ENCODE results near the gene DGUOK. TPM values are rescaled to one million over a fixed set of nuclear protein-coding genes. Genes with fewer than 3 reads are reported as not detected.

The DGUOK gene
- total RNA-seq, 1 donor from 2014 or later, result 52.3 TPM

GRCh38 chr2:73888388-73888787, 38.3 kb upstream of the DGUOK start:
- H3K4me1 ChIP-seq, result no peaks in the 10 kb centered on the region
- TF ChIP-seq CTCF (IDR thresholded peaks at IDR 0.05), result no peak
- no peak for TF ChIP-seq POLR2AphosphoS5 (IDR thresholded peaks at IDR 0.05; ENCODE audit: insufficient read depth in 1 of 2, low read depth in 1 of 2)
- no peak for TF ChIP-seq POLR2A (IDR thresholded peaks at IDR 0.05)
- no peak overlapping the region for H3K27ac ChIP-seq

DNA sequence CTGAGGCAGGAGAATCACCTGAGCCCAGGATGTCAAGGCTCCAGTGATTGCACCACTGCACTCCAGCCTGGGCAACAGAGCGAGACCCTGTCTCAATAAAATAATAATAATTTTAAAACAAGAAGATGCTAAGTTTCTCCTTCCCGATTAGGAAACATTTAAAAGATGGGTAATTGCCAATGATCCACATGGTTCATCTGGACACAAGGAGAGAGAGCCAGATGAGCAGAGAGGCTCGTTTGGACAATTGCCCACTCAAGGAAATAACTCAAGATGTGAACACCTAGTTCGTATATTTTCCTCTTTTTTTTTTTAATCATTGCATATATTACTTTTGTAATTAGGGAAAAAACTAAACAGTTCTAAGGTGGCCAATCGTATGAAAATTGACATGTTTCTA, 37.5 kb upstream of the DGUOK start:
- no peak overlapping the region for H3K27ac ChIP-seq
- H3K27me3 ChIP-seq, result no peaks in the 10 kb centered on the region
- no peak for TF ChIP-seq POLR2A (IDR thresholded peaks at IDR 0.05)
- intact Hi-C loops (cut with DNase I), result no loop called here
- no peak for DNase-seq (ENCODE audit: extremely low spot score in 2 of 2)
- no peaks in the 10 kb centered on the region for H3K9me3 ChIP-seq
- H3K36me3 ChIP-seq, result no peaks in the 10 kb centered on the region
- H3K4me3 ChIP-seq, result no peak overlapping the region
- no peaks in the 10 kb centered on the region for H3K4me1 ChIP-seq

More at GRCh38 chr2:73888388-73888787, 38.3 kb upstream of the DGUOK start:
- no peak for DNase-seq (ENCODE audit: extremely low spot score in 2 of 2)
- H3K9me3 ChIP-seq, result no peaks in the 10 kb centered on the region
- H3K4me3 ChIP-seq, result no peak overlapping the region
- no peaks in the 10 kb centered on the region for H3K36me3 ChIP-seq
- intact Hi-C loops (cut with DNase I), result no loop called here
- no peaks in the 10 kb centered on the region for H3K27me3 ChIP-seq

DNA sequence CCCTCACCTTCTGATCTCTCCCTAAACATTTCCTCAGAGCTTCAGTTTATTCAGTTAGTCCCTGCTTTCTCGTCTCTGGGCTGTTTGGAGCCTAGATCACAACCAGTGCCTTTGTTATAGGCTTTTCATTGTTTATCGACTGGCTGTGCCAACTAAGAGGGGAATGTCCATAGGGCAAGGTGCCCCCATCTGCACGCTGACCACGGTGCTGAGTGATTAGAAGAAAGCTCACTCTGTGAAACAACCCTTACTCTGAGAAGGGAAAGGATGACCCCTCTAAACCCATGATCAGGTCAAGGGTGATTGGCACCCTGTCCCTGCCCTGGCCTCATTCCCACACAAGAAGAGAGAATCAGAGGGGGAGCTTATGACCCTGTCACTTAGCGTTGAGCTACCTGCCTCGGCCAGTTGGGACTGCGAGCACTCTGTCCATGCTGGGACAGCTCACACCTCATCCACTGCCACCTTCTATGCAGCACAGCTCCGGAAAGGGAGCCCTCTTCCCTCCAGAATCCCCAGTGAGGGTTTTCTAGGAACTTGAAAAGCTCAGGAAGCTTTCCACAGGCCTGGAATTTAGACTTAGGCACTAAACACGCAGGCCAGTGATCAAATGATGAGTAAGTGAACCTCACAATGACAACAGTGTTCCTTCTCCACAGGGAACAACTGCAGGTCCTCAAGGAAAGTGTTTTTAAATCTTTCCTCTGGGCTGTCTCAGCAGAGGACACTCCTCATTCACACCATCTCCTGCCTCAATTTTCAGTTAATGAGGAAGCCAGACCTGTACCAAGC, 36.2 kb upstream of the DGUOK start:
- Histone ChIP-seq H3K9me3 (no peaks in the 10 kb centered on the region), H3K27ac (peak overlapping the region; percentile 46), H3K4me3 (no peak overlapping the region), H3K36me3 (no peaks in the 10 kb centered on the region), H3K27me3 (no peaks in the 10 kb centered on the region), H3K4me1 (no peaks in the 10 kb centered on the region)
- DNase-seq (ENCODE audit: extremely low spot score in 2 of 2), result no peak
- TF ChIP-seq POLR2AphosphoS5 (IDR thresholded peaks at IDR 0.05; ENCODE audit: insufficient read depth in 1 of 2, low read depth in 1 of 2) (no peak), CTCF (IDR thresholded peaks at IDR 0.05) (no peak), POLR2A (IDR thresholded peaks at IDR 0.05) (no peak)
- intact Hi-C loops (cut with DNase I), result no loop called here

DNA sequence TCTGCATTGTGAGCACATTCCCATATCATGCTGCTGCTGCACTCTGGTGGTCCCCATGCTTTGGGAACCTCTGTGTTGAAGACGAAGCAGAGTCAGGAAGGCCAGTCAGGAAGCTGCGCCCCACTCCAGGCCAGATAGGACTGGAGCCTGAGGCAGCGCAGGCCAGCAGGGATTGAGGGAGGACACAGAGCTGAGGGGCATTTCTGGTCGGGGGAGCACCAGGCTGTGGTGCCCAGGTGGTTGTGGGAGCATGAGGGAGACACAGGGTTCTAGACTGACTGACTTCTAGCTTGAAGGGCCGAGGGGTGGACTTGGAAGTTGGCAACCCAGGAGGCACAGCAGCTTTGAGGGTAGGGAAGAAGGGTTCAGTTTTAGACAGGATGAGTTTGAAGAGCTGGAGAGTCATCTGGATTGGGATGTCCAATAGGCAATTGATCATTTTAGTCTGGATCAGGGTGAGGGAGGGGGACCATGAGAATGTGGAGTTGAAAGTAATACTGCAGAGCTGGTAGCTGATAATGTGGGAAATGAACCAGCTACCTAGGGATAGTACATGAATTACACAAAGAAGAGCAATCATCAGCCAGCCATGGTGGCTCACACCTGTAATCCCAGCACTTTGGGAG, 35.3 kb upstream of the DGUOK start:
- intact Hi-C loops (cut with DNase I), result no loop called here
- TF ChIP-seq POLR2AphosphoS5 (IDR thresholded peaks at IDR 0.05; ENCODE audit: insufficient read depth in 1 of 2, low read depth in 1 of 2), result no peak
- TF ChIP-seq CTCF (IDR thresholded peaks at IDR 0.05), result no peak
- no peak for TF ChIP-seq POLR2A (IDR thresholded peaks at IDR 0.05)
- H3K9me3 ChIP-seq, result no peaks in the 10 kb centered on the region
- no peak for DNase-seq (ENCODE audit: extremely low spot score in 2 of 2)
- no peaks in the 10 kb centered on the region for H3K36me3 ChIP-seq
- no peak overlapping the region for H3K4me3 ChIP-seq
- peaks cover under 1% of the 10 kb centered on the region for H3K4me1 ChIP-seq
- no peaks in the 10 kb centered on the region for H3K27me3 ChIP-seq
- H3K27ac ChIP-seq, result peak overlapping the region; percentile 46

- no peak for DNase-seq (ENCODE audit: extremely low spot score in 2 of 2)
- TF ChIP-seq CTCF (IDR thresholded peaks at IDR 0.05), result no peak
- peak in 1 of 2 donors; percentile 21 for TF ChIP-seq POLR2A (IDR thresholded peaks at IDR 0.05)
- TF ChIP-seq POLR2AphosphoS5 (IDR thresholded peaks at IDR 0.05; ENCODE audit: insufficient read depth in 1 of 2, low read depth in 1 of 2), result peak; percentile 41 to 76
- H3K27ac ChIP-seq, result peak within 1 kb of the TSS; percentile 64
- no peaks in the 10 kb centered on the region for H3K27me3 ChIP-seq
- peak within 1 kb of the TSS; percentile 44 for H3K4me3 ChIP-seq
- intact Hi-C loops (cut with DNase I), result no loop called here
- H3K36me3 ChIP-seq, result no peaks in the 10 kb centered on the region
- H3K4me1 ChIP-seq, result peaks cover 7% of the 10 kb centered on the region
- no peaks in the 10 kb centered on the region for H3K9me3 ChIP-seq
These were observed 33.9 kb upstream of the DGUOK start, which contains the start of gene ACTG2 for GRCh38 chr2:73892631-73893329. Gene ACTG2, plus strand, starts transcription at chr2:73893008. Its CDS starts 8,304 bp downstream, at chr2:73901312.
